Measurements from ENCODE around the gene JARID2.

The JARID2 gene

GRCh38 chr6:15317251-15317650 lies 71.4 kb downstream of the JARID2 start:
- H3K4me1 ChIP-seq (ENCODE audit: control insufficient read depth, insufficient read depth, low read depth, low read length) = peaks cover 7% of the 10 kb centered on the region
- H2AFZ ChIP-seq (ENCODE audit: low read depth, low read length) = no peak overlapping the region
- H3K27me3 ChIP-seq (ENCODE audit: control insufficient read depth in 1 of 2, insufficient read depth in 1 of 2, low read length in 2 of 2) = no peaks in the 10 kb centered on the region
- H3K18ac ChIP-seq (ENCODE audit: low read depth in 1 of 2, low read length in 2 of 2) = no peak overlapping the region
- no peak overlapping the region for H2BK15ac ChIP-seq (ENCODE audit: low read depth, poor library complexity, severe bottlenecking)
- no peak for DNase-seq
- no peak overlapping the region for H3K9ac ChIP-seq (ENCODE audit: low read length)
- no peak overlapping the region for H3K4me3 ChIP-seq (ENCODE audit: insufficient read depth in 1 of 2, low read depth in 1 of 2, low read length in 2 of 2)
- H3K4ac ChIP-seq (ENCODE audit: low read depth in 1 of 2, low read length in 2 of 2) = no peak overlapping the region
- H3K9me3 ChIP-seq (ENCODE audit: control insufficient read depth, low read length) = no peaks in the 10 kb centered on the region
- H3K4me2 ChIP-seq (ENCODE audit: low read length, poor library complexity, severe bottlenecking) = no peak overlapping the region
- H3K23ac ChIP-seq (ENCODE audit: low read length in 2 of 2) = no peak overlapping the region
- no peak overlapping the region for H2BK12ac ChIP-seq (ENCODE audit: low read length in 2 of 2)
- no peak overlapping the region for H2AK5ac ChIP-seq (ENCODE audit: low read length, severe bottlenecking)
- peaks cover 0 to 3% of the 10 kb centered on the region in 2 experiments for H3K36me3 ChIP-seq (ENCODE audit: control insufficient read depth in 1 of 2, insufficient read depth in 2 of 2, low read depth in 1 of 2, low read length in 2 of 2)
- H2BK120ac ChIP-seq (ENCODE audit: low read depth, low read length) = no peak overlapping the region
- H3K79me1 ChIP-seq (replicated peaks; ENCODE audit: low read length, poor library complexity, severe bottlenecking) = peaks cover 29% of the 10 kb centered on the region
- no peak overlapping the region for H2BK5ac ChIP-seq (ENCODE audit: low read depth, low read length, poor library complexity, severe bottlenecking)
- H3K27ac ChIP-seq (ENCODE audit: low read length, poor library complexity, severe bottlenecking) = no peak overlapping the region
- WGBS = 100% methylated on average over 3 of the region's 4 CpGs
- no peak overlapping the region for H4K91ac ChIP-seq (ENCODE audit: low read length)
- H3K14ac ChIP-seq (ENCODE audit: low read length in 2 of 2) = no peak overlapping the region
- H4K8ac ChIP-seq (ENCODE audit: low read length) = no peak overlapping the region

GRCh38 chr6:15317934-15318902 lies 72.3 kb downstream of the JARID2 start:
- no peak overlapping the region for H4K8ac ChIP-seq (ENCODE audit: low read length)
- DNase-seq = peak; percentile 69
- H3K27ac ChIP-seq (ENCODE audit: low read length, poor library complexity, severe bottlenecking) = no peak overlapping the region
- H3K4me1 ChIP-seq (ENCODE audit: control insufficient read depth, insufficient read depth, low read depth, low read length) = peaks cover 8% of the 10 kb centered on the region
- peaks cover 0 to 3% of the 10 kb centered on the region in 2 experiments for H3K36me3 ChIP-seq (ENCODE audit: control insufficient read depth in 1 of 2, insufficient read depth in 2 of 2, low read depth in 1 of 2, low read length in 2 of 2)
- H2AFZ ChIP-seq (ENCODE audit: low read depth, low read length) = no peak overlapping the region
- peak overlapping the region in 1 of 2 experiments; percentile 76 for H2BK12ac ChIP-seq (ENCODE audit: low read length in 2 of 2)
- no peak overlapping the region for H3K9ac ChIP-seq (ENCODE audit: low read length)
- peak overlapping the region; percentile 18 for H4K91ac ChIP-seq (ENCODE audit: low read length)
- H3K4me2 ChIP-seq (ENCODE audit: low read length, poor library complexity, severe bottlenecking) = no peak overlapping the region
- H3K79me1 ChIP-seq (replicated peaks; ENCODE audit: low read length, poor library complexity, severe bottlenecking) = peaks cover 32% of the 10 kb centered on the region
- H3K4me3 ChIP-seq (ENCODE audit: insufficient read depth in 1 of 2, low read depth in 1 of 2, low read length in 2 of 2) = no peak overlapping the region
- H3K23ac ChIP-seq (ENCODE audit: low read length in 2 of 2) = peak overlapping the region in 1 of 2 experiments; percentile 5
- WGBS = 58% methylated on average over 7 of the region's 9 CpGs
- peak overlapping the region; percentile 6 to 24 for H3K18ac ChIP-seq (ENCODE audit: low read depth in 1 of 2, low read length in 2 of 2)
- peak overlapping the region; percentile 70 for H2AK5ac ChIP-seq (ENCODE audit: low read length, severe bottlenecking)
- peak overlapping the region in 1 of 2 experiments; percentile 18 for H3K4ac ChIP-seq (ENCODE audit: low read depth in 1 of 2, low read length in 2 of 2)
- peak overlapping the region in 1 of 2 experiments; percentile 46 for H3K14ac ChIP-seq (ENCODE audit: low read length in 2 of 2)
- no peak overlapping the region for H2BK5ac ChIP-seq (ENCODE audit: low read depth, low read length, poor library complexity, severe bottlenecking)
- H3K9me3 ChIP-seq (ENCODE audit: control insufficient read depth, low read length) = no peaks in the 10 kb centered on the region
- H3K27me3 ChIP-seq (ENCODE audit: control insufficient read depth in 1 of 2, insufficient read depth in 1 of 2, low read length in 2 of 2) = no peaks in the 10 kb centered on the region
- H2BK120ac ChIP-seq (ENCODE audit: low read depth, low read length) = no peak overlapping the region
- no peak overlapping the region for H2BK15ac ChIP-seq (ENCODE audit: low read depth, poor library complexity, severe bottlenecking)

GRCh38 chr6:15319677-15320076 lies 73.8 kb downstream of the JARID2 start:
- H3K9me3 ChIP-seq (ENCODE audit: control insufficient read depth, low read length) = no peaks in the 10 kb centered on the region
- no peak overlapping the region for H4K91ac ChIP-seq (ENCODE audit: low read length)
- WGBS = 87% methylated on average over 2 of the region's 3 CpGs
- no peak overlapping the region for H2BK15ac ChIP-seq (ENCODE audit: low read depth, poor library complexity, severe bottlenecking)
- H3K4me3 ChIP-seq (ENCODE audit: insufficient read depth in 1 of 2, low read depth in 1 of 2, low read length in 2 of 2) = no peak overlapping the region
- no peak for DNase-seq
- H2BK5ac ChIP-seq (ENCODE audit: low read depth, low read length, poor library complexity, severe bottlenecking) = no peak overlapping the region
- no peak overlapping the region for H3K9ac ChIP-seq (ENCODE audit: low read length)
- H3K36me3 ChIP-seq (ENCODE audit: control insufficient read depth in 1 of 2, insufficient read depth in 2 of 2, low read depth in 1 of 2, low read length in 2 of 2) = peaks cover 0 to 3% of the 10 kb centered on the region in 2 experiments
- H4K8ac ChIP-seq (ENCODE audit: low read length) = no peak overlapping the region
- no peak overlapping the region for H3K14ac ChIP-seq (ENCODE audit: low read length in 2 of 2)
- no peak overlapping the region for H3K23ac ChIP-seq (ENCODE audit: low read length in 2 of 2)
- peaks cover 32% of the 10 kb centered on the region for H3K79me1 ChIP-seq (replicated peaks; ENCODE audit: low read length, poor library complexity, severe bottlenecking)
- H3K18ac ChIP-seq (ENCODE audit: low read depth in 1 of 2, low read length in 2 of 2) = no peak overlapping the region
- H2BK12ac ChIP-seq (ENCODE audit: low read length in 2 of 2) = no peak overlapping the region
- no peak overlapping the region for H3K27ac ChIP-seq (ENCODE audit: low read length, poor library complexity, severe bottlenecking)
- no peak overlapping the region for H3K4me2 ChIP-seq (ENCODE audit: low read length, poor library complexity, severe bottlenecking)
- H3K4me1 ChIP-seq (ENCODE audit: control insufficient read depth, insufficient read depth, low read depth, low read length) = peaks cover 6% of the 10 kb centered on the region
- H2AFZ ChIP-seq (ENCODE audit: low read depth, low read length) = no peak overlapping the region
- H2BK120ac ChIP-seq (ENCODE audit: low read depth, low read length) = no peak overlapping the region
- no peak overlapping the region for H3K4ac ChIP-seq (ENCODE audit: low read depth in 1 of 2, low read length in 2 of 2)
- no peak overlapping the region for H2AK5ac ChIP-seq (ENCODE audit: low read length, severe bottlenecking)
- no peaks in the 10 kb centered on the region for H3K27me3 ChIP-seq (ENCODE audit: control insufficient read depth in 1 of 2, insufficient read depth in 1 of 2, low read length in 2 of 2)

GRCh38 chr6:15320693-15321092 lies 74.8 kb downstream of the JARID2 start:
- H3K23ac ChIP-seq (ENCODE audit: low read length in 2 of 2) = no peak overlapping the region

More at GRCh38 chr6:15320693-15321092, 74.8 kb downstream of the JARID2 start:
- no peak overlapping the region for H4K8ac ChIP-seq (ENCODE audit: low read length)
- no peak overlapping the region for H3K27ac ChIP-seq (ENCODE audit: low read length, poor library complexity, severe bottlenecking)
- H4K91ac ChIP-seq (ENCODE audit: low read length) = no peak overlapping the region
- H3K4ac ChIP-seq (ENCODE audit: low read depth in 1 of 2, low read length in 2 of 2) = no peak overlapping the region
- no peak overlapping the region for H3K14ac ChIP-seq (ENCODE audit: low read length in 2 of 2)
- 100% methylated on average over 1 of the region's 1 CpG for WGBS
- no peak overlapping the region for H2BK12ac ChIP-seq (ENCODE audit: low read length in 2 of 2)
- no peak overlapping the region for H2BK5ac ChIP-seq (ENCODE audit: low read depth, low read length, poor library complexity, severe bottlenecking)
- H3K79me1 ChIP-seq (replicated peaks; ENCODE audit: low read length, poor library complexity, severe bottlenecking) = peaks cover 29% of the 10 kb centered on the region
- DNase-seq = peak; percentile 47
- H2AK5ac ChIP-seq (ENCODE audit: low read length, severe bottlenecking) = no peak overlapping the region
- H3K36me3 ChIP-seq (ENCODE audit: control insufficient read depth in 1 of 2, insufficient read depth in 2 of 2, low read depth in 1 of 2, low read length in 2 of 2) = peaks cover 0 to 3% of the 10 kb centered on the region in 2 experiments
- no peak overlapping the region for H3K18ac ChIP-seq (ENCODE audit: low read depth in 1 of 2, low read length in 2 of 2)
- H3K9me3 ChIP-seq (ENCODE audit: control insufficient read depth, low read length) = no peaks in the 10 kb centered on the region
- H3K27me3 ChIP-seq (ENCODE audit: control insufficient read depth in 1 of 2, insufficient read depth in 1 of 2, low read length in 2 of 2) = no peaks in the 10 kb centered on the region
- H3K4me3 ChIP-seq (ENCODE audit: insufficient read depth in 1 of 2, low read depth in 1 of 2, low read length in 2 of 2) = no peak overlapping the region
- H2AFZ ChIP-seq (ENCODE audit: low read depth, low read length) = no peak overlapping the region
- H3K4me1 ChIP-seq (ENCODE audit: control insufficient read depth, insufficient read depth, low read depth, low read length) = peaks cover 6% of the 10 kb centered on the region
- H2BK120ac ChIP-seq (ENCODE audit: low read depth, low read length) = no peak overlapping the region
- H3K4me2 ChIP-seq (ENCODE audit: low read length, poor library complexity, severe bottlenecking) = no peak overlapping the region
- no peak overlapping the region for H3K9ac ChIP-seq (ENCODE audit: low read length)
- no peak overlapping the region for H2BK15ac ChIP-seq (ENCODE audit: low read depth, poor library complexity, severe bottlenecking)

Data from mesenchymal stem cell (in vitro differentiated cells and primary cell).